Activated CD8-positive, alpha-beta memory T cell treated with anti-CD3 and anti-CD28 coated beads for 36 hours (primary cell): ENCODE results near the gene CPO. TPM values are rescaled to one million over a fixed set of nuclear protein-coding genes. Genes with fewer than 3 reads are reported as not detected.
"Not testable (repeated sequence)": the region's sequence is repeated elsewhere in the genome, so short reads cannot be mapped to it uniquely, and the experiment has no call there.

Experiments
- CTCF ChIA-PET: fragments of 350-600 bp; sonication (Branson Sonifier 250); formaldehyde crosslinking; loops from one replicate; lab custom pipeline; 2021; ENCODE audit warnings: antibody characterized with exemption; lab: Charles Lee
- POLR2A ChIA-PET: fragments of 350-600 bp; sonication (Branson Sonifier 250); formaldehyde crosslinking; loops from one replicate; lab custom pipeline; 2021; ENCODE audit warnings: antibody characterized with exemption; lab: Charles Lee
- total RNA-seq, 2 experiments: library from RNA; stranded (reverse); gene quantifications; one replicate each; pipeline ENCODE4 v1.2.3, GENCODE V29; 2021

CPO gene
- total RNA-seq, result not detected

DNA sequence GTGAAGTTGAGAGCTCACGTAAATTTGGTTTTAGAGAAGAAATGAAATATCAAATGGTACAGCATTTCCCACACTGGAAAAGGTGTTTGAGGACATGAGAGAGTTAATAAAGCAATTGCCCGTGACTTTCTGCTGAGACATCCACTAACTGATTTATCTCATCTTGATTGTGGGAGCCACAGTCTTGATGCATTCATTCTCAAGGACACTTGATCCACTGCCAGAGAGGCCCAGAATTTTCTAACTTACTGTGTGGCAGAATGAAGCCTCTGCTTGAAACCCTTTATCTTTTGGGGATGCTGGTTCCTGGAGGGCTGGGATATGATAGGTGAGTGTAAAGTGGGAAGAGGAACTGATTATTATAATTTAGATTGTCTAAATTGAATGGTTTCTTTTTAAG, at the start of gene CPO:
CPO (plus strand) TSS at position 179 of the 400 bp plus-strand sequence; CDS start at position 261, 82 bp downstream.
- ChIA-PET CTCF (no interaction called here), POLR2A (no interaction called here)

GRCh38 chr2:206890179-206890578, 49.1 kb upstream of the CPO start:
- CTCF ChIA-PET, result no interaction called here
- POLR2A ChIA-PET, result no interaction called here

DNA sequence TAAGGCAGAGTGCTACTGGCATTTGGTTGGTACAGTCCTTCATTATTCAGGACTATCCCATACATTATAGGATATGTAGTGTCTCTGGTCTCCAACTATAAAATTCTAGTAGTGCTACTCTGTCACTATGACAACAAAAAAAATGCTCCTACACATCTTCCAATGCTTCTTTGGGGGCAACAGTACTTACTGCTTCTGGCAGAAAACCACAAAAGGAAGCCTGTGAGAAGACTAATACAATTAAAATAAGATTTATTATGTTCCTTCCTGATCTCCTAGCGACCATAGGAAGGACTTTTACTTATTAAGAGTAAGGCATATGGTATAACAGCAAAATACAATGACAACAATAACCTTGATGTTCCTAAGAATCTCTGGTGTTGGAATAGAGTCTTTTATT, 48.4 kb upstream of the CPO start:
- ChIA-PET POLR2A (no interaction called here), CTCF (no interaction called here)

DNA sequence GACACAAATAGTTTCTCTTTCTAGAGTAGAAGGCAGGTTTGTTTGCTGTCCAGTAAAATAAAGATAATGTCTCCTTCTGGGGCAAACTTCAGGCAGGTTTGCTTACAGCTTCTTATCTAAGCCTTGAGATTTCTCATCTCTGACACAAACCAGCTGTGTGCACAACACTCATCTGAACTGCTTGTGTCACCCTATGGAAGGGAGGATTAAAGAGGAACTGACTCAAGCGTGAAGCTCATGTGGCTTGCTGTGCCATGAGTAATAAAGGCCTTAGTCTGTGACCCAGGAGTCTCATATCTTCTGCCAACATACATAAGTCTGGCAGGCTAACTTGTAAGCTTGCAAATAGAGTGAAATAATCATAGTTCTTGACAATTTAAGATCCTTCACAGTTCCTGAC, 24.2 kb upstream of the CPO start:
- CTCF ChIA-PET, result no interaction called here
- POLR2A ChIA-PET, result no interaction called here

GRCh38 chr2:206918263-206918662, 21.1 kb upstream of the CPO start:
- CTCF ChIA-PET, result no interaction called here

GRCh38 chr2:206920310-206920709, 19.0 kb upstream of the CPO start:
- POLR2A ChIA-PET, result no interaction called here
- CTCF ChIA-PET, result no interaction called here

More at GRCh38 chr2:206918263-206918662, 21.1 kb upstream of the CPO start:
- POLR2A ChIA-PET, result no interaction called here

GRCh38 chr2:206920951-206921350, 18.4 kb upstream of the CPO start:
- POLR2A ChIA-PET, result no interaction called here
- CTCF ChIA-PET, result no interaction called here

- POLR2A ChIA-PET, result no interaction called here
- CTCF ChIA-PET, result no interaction called here
These were observed 17.8 kb upstream of the CPO start for GRCh38 chr2:206921529-206921928.

- POLR2A ChIA-PET, result no interaction called here
- CTCF ChIA-PET, result no interaction called here
These were observed 3.1 kb upstream of the CPO start for GRCh38 chr2:206935991-206936842.

- ChIA-PET POLR2A (no interaction called here), CTCF (no interaction called here)
These were observed 2.5 kb upstream of the CPO start for GRCh38 chr2:206936843-206937230.

- POLR2A ChIA-PET, result no interaction called here
- CTCF ChIA-PET, result no interaction called here
These were observed 1.8 kb upstream of the CPO start for GRCh38 chr2:206937555-206937954.

GRCh38 chr2:206940546-206940945, 1.2 kb downstream of the CPO start:
- POLR2A ChIA-PET, result no interaction called here
- CTCF ChIA-PET, result no interaction called here

DNA sequence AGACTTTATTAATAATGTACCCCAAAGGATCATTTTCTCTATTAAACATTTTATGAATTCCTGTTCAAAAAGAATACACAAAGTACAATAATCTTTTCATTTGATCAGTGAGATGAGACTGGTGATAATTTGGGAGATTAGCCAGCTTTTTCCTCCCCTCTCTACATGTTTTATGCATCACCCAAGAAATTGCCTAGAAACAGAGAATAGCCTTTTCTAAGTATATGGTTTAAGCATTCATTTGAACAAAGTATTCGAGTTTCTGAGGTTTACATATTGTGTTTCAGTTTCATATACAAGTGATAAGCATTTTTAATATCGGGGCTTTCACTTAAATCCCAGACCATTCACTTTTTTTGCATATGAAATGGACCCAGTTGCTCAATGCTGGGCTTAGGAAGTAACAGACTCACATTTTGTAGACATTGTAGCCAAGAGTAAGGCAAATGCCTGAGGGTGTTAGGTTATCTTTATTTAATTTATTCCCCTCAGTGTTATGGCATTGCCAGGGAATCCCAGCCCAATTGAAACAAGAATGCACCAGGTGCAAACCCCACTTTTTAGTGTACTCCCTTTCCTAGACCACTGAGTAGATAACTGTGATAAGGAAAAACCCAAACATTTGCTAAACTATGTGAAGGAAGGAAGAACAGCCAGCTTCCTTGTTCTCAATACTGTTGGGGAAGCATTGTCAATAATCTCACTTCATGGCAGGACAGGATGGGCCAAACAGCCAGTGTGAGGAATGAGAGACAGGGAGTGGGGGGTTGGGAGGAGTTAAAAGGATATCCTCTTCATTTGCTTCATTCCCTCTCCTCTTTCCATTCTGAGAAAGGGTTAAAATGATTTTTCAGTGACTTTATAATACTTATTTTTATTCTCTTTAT, 3.5 kb downstream of the CPO start:
- POLR2A ChIA-PET, result no interaction called here
- CTCF ChIA-PET, result no interaction called here

GRCh38 chr2:206953404-206953803, 14.1 kb downstream of the CPO start:
- CTCF ChIA-PET, POLR2A ChIA-PET: not testable (repeated sequence)

DNA sequence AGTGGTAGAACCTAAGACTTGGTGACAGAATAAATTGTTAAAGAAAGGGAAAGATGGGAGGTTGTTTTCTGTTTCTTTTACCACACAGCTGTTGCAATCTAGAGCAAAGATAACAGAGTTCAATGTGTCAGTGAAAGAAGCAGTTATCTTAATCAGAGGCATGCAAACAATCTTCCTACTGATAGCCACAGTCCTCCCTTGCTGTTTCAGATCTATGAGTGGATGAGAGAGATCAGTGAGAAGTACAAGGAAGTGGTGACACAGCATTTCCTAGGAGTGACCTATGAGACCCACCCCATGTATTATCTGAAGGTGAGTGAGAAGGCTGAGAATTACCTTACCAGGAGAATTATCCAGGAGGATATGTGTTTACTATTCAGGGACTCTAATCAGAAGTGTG, 15.9 kb downstream of the CPO start:
- CTCF ChIA-PET, result no interaction called here
- POLR2A ChIA-PET, result no interaction called here

DNA sequence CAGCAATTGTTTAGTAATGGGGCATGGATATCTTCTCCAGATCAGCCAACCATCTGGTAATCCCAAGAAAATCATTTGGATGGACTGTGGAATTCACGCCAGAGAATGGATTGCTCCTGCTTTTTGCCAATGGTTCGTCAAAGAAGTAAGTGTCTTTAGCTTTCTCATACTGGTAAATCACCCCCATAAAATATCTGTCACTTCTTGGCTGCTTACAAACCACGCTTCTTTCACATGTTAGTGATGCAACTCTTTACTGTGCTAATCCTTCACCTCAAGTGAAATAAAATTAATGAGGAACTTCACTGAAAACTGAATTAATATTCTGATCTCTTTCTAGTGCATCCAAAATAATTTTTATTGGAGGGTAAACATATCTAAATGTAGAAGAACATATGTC, 18.9 kb downstream of the CPO start:
- POLR2A ChIA-PET, result no interaction called here
- CTCF ChIA-PET, result no interaction called here

GRCh38 chr2:206962966-206963365, 23.6 kb downstream of the CPO start:
- ChIA-PET CTCF (no interaction called here), POLR2A (no interaction called here)

- POLR2A ChIA-PET, result no interaction called here
- CTCF ChIA-PET, result no interaction called here
These were observed 29.1 kb downstream of the CPO start for GRCh38 chr2:206968134-206969086.

GRCh38 chr2:206969192-206969591, 29.9 kb downstream of the CPO start:
- CTCF ChIA-PET, result no interaction called here

More at GRCh38 chr2:206969192-206969591, 29.9 kb downstream of the CPO start:
- POLR2A ChIA-PET, result no interaction called here
